LNCaP clone FGC (cell line): ENCODE measurements around the gene MRC1.

Experiments used
- DNase-seq: peaks from one replicate; pipeline ENCODE4 v3.0.0-alpha.2; 2011; ENCODE audit warnings: low read depth
- H3K4me3 ChIP-seq: 2 replicates; pipeline ENCODE4 v1.5.1; 2011; ENCODE audit warnings: mild to moderate bottlenecking, low read depth, low read length, control low read depth
- TF ChIP-seq, protein P1 (sequence below): IDR thresholded peaks from 2 replicates; pipeline ENCODE4 v1.5.1; 2012; ENCODE audit warnings: mild to moderate bottlenecking; ENCODE audit not compliant: control insufficient read depth, insufficient read depth; ENCODE audit errors: extremely low read depth

MRC1 gene

GRCh38 chr10:17906002-17906401 is 96.9 kb downstream of the MRC1 start:
- DNase-seq = no peak
- no peak overlapping the region for H3K4me3 ChIP-seq
- TF ChIP-seq, protein P1, sequence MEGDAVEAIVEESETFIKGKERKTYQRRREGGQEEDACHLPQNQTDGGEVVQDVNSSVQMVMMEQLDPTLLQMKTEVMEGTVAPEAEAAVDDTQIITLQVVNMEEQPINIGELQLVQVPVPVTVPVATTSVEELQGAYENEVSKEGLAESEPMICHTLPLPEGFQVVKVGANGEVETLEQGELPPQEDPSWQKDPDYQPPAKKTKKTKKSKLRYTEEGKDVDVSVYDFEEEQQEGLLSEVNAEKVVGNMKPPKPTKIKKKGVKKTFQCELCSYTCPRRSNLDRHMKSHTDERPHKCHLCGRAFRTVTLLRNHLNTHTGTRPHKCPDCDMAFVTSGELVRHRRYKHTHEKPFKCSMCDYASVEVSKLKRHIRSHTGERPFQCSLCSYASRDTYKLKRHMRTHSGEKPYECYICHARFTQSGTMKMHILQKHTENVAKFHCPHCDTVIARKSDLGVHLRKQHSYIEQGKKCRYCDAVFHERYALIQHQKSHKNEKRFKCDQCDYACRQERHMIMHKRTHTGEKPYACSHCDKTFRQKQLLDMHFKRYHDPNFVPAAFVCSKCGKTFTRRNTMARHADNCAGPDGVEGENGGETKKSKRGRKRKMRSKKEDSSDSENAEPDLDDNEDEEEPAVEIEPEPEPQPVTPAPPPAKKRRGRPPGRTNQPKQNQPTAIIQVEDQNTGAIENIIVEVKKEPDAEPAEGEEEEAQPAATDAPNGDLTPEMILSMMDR = no peak

- TF ChIP-seq, protein P1 = no peak
- H3K4me3 ChIP-seq = no peak overlapping the region
- DNase-seq = no peak
Observed at GRCh38 chr10:17907641-17908040, 98.5 kb downstream of the MRC1 start.

DNA sequence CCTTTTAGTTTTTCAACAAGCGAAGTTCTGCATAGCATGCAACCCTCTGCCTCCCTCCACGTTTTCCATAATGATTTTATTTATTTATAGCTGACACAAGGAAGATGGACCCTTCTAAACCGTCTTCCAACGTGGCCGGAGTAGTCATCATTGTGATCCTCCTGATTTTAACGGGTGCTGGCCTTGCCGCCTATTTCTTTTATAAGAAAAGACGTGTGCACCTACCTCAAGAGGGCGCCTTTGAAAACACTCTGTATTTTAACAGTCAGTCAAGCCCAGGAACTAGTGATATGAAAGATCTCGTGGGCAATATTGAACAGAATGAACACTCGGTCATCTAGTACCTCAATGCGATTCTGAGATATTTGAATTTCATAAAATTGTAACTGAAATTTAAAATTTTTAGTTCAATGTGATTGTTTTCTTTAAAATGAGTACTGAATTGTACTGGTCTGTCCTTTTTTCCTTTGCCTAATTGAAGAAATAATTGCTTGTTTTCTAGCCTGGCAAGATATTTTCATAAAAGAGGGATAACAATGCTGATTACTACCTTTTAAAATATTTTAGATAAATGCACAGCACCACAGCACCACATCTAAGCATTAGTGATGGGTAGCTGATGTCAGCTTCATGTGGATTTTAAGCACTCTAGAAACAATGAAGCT is 101.1 kb downstream of the MRC1 start:
- peak; percentile 21 for DNase-seq
- H3K4me3 ChIP-seq = no peak overlapping the region
- TF ChIP-seq, protein P1 = peak; percentile 64

DNA sequence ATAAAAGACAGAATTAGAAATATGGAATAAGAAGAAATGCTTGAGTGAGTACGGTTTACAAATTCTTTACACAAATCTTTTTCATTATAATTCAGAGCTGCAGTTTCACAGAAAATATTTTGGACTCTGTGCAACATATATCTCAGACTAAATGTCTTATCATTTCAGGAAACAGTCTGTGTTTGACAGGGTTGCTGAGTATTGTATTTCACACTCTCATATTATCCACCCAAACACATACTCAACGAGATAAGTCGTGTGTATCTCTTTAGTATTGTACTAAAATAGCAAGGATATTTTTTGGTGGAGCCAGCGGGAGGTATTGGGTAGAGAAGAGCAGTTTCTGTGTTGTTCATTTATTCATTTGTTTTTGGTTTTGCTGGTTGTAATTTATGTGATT is 103.6 kb downstream of the MRC1 start:
- TF ChIP-seq, protein P1 = no peak
- DNase-seq = no peak
- no peak overlapping the region for H3K4me3 ChIP-seq

- TF ChIP-seq, protein P1 = no peak
- H3K4me3 ChIP-seq = no peak overlapping the region
- no peak for DNase-seq
Observed at GRCh38 chr10:17913604-17914003, 104.5 kb downstream of the MRC1 start.

GRCh38 chr10:17914169-17915045 is 105.3 kb downstream of the MRC1 start:
- no peak for DNase-seq
- H3K4me3 ChIP-seq = no peak overlapping the region
- TF ChIP-seq, protein P1 = no peak
